K562 (cell line): Measurements from ENCODE around the gene RABL6. TPM values are rescaled to one million over a fixed set of nuclear protein-coding genes. Genes with fewer than 3 reads are reported as not detected.

Experiments used
- CBFA2T2 ChIP-seq: fragments of 450-650 bp; conservative IDR thresholded peaks from 2 replicates; pipeline ENCODE4 v1.6.1; 2017; ENCODE audit warnings: mild to moderate bottlenecking
- E2F8 ChIP-seq: fragments of 450-650 bp; IDR thresholded peaks from 2 replicates; pipeline ENCODE4 v1.7.1; 2018; ENCODE audit warnings: mild to moderate bottlenecking, low read depth; ENCODE audit not compliant: partially characterized antibody
- HDGF ChIP-seq: fragments of 450-650 bp; IDR thresholded peaks from 2 replicates; pipeline ENCODE4 v1.6.1; 2016
- HES1 ChIP-seq: fragments of 450-650 bp; IDR thresholded peaks from 2 replicates; pipeline ENCODE4 v1.6.1; 2016; ENCODE audit warnings: low read depth, mild to moderate bottlenecking, moderate library complexity
- MECOM ChIP-seq: fragments of 250-450 bp; sonication (Bioruptor Pico); IDR thresholded peaks from 2 replicates; pipeline ENCODE4 v1.8.0; 2022; ENCODE audit warnings: inconsistent platforms
- MTF1 ChIP-seq: fragments of 250-450 bp; sonication (Bioruptor Pico); IDR thresholded peaks from 2 replicates; pipeline ENCODE4 v1.9.0; 2021; ENCODE audit warnings: moderate library complexity, mild to moderate bottlenecking, inconsistent platforms, borderline replicate concordance
- MYC ChIP-seq, 2 experiments: fragments of 250-450 bp in 1 of 2; sonication (Bioruptor Pico) in 1 of 2; IDR thresholded peaks; 2 replicates each; pipeline versions ENCODE4 v1.5.1 to v1.6.1; 2012 to 2021; ENCODE audit warnings: low read depth in 2 of 2, borderline replicate concordance in 1 of 2, improper control_type of control experiment in 1 of 2, low read length in 1 of 2, mild to moderate bottlenecking in 1 of 2, moderate library complexity in 1 of 2
- POLR2AphosphoS2 ChIP-seq: IDR thresholded peaks from 2 replicates; pipeline ENCODE4 v1.6.1; 2012; ENCODE audit warnings: low read length, improper control_type of control experiment
- PTRF ChIP-seq: fragments of 450-650 bp; IDR thresholded peaks from 2 replicates; pipeline ENCODE4 v1.6.1; 2016; ENCODE audit warnings: mild to moderate bottlenecking, missing genetic modification characterization, missing compliant biosample characterization
- SMARCB1 ChIP-seq: IDR thresholded peaks from 2 replicates; pipeline ENCODE4 v1.6.1; 2011; ENCODE audit warnings: improper control_type of control experiment, low read depth; ENCODE audit not compliant: insufficient read length
- TAF9B ChIP-seq: fragments of 450-650 bp; IDR thresholded peaks from 2 replicates; pipeline ENCODE4 v1.6.1; 2018; ENCODE audit warnings: mild to moderate bottlenecking; ENCODE audit not compliant: partially characterized antibody
- THRAP3 ChIP-seq: fragments of 450-650 bp; IDR thresholded peaks from 2 replicates; pipeline ENCODE4 v1.6.1; 2016; ENCODE audit warnings: mild to moderate bottlenecking, inconsistent platforms, borderline replicate concordance
- ZBTB5 ChIP-seq: fragments of 450-650 bp; IDR thresholded peaks from 2 replicates; pipeline ENCODE4 v1.6.1; 2017; ENCODE audit warnings: antibody characterized with exemption
- ZEB2 ChIP-seq: fragments of 450-650 bp; IDR thresholded peaks from 2 replicates; pipeline ENCODE4 v1.6.1; 2016
- polyA plus RNA-seq, 8 experiments: library from polyadenylated mRNA; depleted of rRNA in 4 of 8; stranded (reverse) in 5 of 8; unstranded in 3 of 8; fragments of >200 nt; fragmentation: Nextera tagmentation in 2 of 8; fragmentation: Illumina TruSeq in 1 of 8; extraction: Ambion mirVana in 2 of 8; extraction: Trizol in 1 of 8; gene quantifications; 2 replicates each; pipeline versions ENCODE4 v1.2.1 to v1.2.3, GENCODE V29; 2011 to 2014; ENCODE audit warnings: inconsistent platforms in 1 of 8, missing spikeins in 1 of 8
- total RNA-seq, 7 experiments: library from RNA; depleted of rRNA in 6 of 7; stranded (reverse); fragments of >200 nt in 6 of 7; fragmentation: Illumina TruSeq in 2 of 7; extraction: Trizol in 2 of 7; gene quantifications; 2 replicates each; pipeline versions ENCODE4 v1.2.1 to v1.2.3, GENCODE V29; 2011 to 2021; ENCODE audit warnings: low replicate concordance in 1 of 7

The RABL6 gene
- total and polyA plus RNA-seq, 9 of the 15 experiments (the other 6 are each of a cell fraction or from before 2014, with no cell fraction given): 5.6 to 181 (median 84.5) TPM

GRCh38 chr9:136807281-136808074, at the start of gene RABL6 (continued):
- TF ChIP-seq TAF9B (no peak), ZBTB5 (no peak), HES1 (no peak), POLR2AphosphoS2 (no peak; the same call in 1 of the 2 replicates), MECOM (CRISPR knock-in tag) (no peak), PTRF (tag) (no peak), HDGF (no peak), CBFA2T2 (no peak), ZEB2 (no peak), MYC (IDR thresholded peaks at IDR 0.05; ENCODE audit: low read depth, low read length) (peak; percentile 43; the same call in 1 of the 2 replicates), MYC (CRISPR knock-in tag; IDR thresholded peaks at IDR 0.05; ENCODE audit: borderline replicate concordance, low read depth) (no peak), SMARCB1 (no peak), MTF1 (CRISPR knock-in tag) (no peak), E2F8 (no peak), THRAP3 (no peak)
